GM20000 (cell line): ENCODE measurements around the gene PLD3.
"Not testable (repeated sequence)": the region's sequence is repeated elsewhere in the genome, so short reads cannot be mapped to it uniquely, and the experiment has no call there.

Experiments used
- DNase-seq: peaks from one replicate; pipeline ENCODE4 v3.0.0; 2012; ENCODE audit warnings: low spot score
- TF ChIP-seq, protein P1 (sequence below): IDR thresholded peaks from 2 replicates; pipeline ENCODE4 v1.5.1; 2012; ENCODE audit warnings: mild to moderate bottlenecking, control low read depth; ENCODE audit errors: extremely low read depth, missing control alignments

The PLD3 gene

DNA sequence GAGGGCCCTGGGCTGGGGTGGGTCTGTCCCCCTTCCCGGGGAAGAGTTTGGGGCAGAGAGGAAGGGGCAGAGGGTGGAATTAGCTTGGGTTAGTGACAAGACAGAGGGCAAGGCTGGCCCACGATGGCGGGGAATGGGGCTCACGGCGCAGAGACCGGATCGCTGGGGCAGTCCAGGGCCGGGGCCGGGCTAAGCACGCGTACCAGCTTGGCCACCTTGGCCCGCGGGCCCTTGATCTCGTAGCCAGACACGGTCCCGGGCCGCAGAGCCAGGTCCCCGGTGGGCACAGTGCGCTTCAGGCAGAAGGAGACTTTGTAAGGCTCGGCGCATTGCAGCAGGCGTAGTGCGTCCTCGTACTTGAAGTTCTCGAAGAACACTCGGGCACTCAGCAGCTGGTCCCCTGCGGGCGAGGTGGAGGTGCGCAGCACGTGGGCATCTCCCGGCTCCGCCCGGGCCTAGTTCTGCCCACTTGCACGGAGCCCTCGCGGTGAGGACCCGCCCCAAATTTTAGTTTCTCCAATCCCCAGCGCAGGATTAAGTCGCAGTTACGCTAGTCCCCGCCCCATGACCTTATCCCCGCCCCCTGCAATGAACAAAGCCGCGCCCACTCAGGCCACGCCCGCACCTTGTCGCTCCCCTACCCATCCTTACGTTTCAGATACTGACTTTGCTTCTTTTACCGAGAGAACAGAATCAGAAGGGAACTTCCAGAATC, 50.1 kb downstream of the PLD3 start:
- TF ChIP-seq, protein P1, sequence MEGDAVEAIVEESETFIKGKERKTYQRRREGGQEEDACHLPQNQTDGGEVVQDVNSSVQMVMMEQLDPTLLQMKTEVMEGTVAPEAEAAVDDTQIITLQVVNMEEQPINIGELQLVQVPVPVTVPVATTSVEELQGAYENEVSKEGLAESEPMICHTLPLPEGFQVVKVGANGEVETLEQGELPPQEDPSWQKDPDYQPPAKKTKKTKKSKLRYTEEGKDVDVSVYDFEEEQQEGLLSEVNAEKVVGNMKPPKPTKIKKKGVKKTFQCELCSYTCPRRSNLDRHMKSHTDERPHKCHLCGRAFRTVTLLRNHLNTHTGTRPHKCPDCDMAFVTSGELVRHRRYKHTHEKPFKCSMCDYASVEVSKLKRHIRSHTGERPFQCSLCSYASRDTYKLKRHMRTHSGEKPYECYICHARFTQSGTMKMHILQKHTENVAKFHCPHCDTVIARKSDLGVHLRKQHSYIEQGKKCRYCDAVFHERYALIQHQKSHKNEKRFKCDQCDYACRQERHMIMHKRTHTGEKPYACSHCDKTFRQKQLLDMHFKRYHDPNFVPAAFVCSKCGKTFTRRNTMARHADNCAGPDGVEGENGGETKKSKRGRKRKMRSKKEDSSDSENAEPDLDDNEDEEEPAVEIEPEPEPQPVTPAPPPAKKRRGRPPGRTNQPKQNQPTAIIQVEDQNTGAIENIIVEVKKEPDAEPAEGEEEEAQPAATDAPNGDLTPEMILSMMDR, result no peak
- peak; percentile 69 for DNase-seq

DNA sequence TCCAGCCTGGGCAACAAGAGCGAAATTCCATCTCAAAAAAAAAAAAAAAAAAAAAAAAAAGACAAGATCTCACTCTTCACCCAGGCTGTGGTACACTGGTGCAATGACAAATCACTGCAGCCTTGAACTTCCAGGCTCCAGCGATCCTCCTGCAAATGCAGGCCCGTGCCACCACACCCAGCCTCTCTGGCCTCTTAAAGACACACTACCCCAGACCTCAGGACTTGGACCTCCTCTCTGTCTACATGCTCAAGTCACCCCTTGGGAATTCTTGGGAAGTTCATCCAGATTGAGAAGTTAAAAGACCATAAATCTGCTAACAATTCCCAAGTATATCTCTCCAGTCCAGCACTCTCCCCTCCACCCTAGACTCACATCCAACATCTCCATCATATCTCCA, 52.1 kb downstream of the PLD3 start:
- no peak for DNase-seq
- TF ChIP-seq, protein P1, result no peak

DNA sequence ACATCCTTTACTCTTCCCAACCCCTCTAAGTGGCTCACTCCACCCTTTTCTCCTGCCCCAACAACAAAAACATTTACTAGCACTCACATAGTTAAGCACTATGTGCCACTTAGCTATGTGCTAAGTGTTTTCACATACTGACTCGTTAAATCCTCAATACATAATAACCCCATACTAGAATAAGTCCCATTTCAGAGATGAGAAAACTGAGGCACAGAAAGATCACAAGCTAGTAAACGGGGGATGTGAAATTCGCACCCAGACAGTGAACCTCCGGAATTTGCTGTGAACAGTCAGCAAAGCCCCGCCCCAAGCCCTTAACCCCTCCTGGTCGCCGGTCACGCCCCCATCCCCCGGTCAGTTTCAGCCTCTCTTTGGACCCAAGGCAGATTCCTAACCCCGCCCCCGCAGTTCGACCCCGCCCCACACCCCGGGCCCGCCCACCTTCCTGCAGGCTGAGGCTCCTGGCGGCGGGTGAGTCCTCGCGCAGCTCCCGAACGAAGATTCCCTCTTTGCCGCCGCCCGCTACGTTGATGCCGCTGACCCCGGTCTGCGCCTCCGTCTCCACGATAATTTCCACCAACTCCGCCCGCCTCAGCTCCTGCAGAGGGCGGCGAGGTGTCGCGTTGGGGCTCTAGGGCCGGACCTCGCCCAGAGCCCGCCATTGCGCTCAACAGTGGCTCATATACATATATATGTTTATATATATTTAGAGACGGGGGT, 54.9 kb downstream of the PLD3 start:
- peak; percentile 97 for DNase-seq
- TF ChIP-seq, protein P1, result no peak

DNA sequence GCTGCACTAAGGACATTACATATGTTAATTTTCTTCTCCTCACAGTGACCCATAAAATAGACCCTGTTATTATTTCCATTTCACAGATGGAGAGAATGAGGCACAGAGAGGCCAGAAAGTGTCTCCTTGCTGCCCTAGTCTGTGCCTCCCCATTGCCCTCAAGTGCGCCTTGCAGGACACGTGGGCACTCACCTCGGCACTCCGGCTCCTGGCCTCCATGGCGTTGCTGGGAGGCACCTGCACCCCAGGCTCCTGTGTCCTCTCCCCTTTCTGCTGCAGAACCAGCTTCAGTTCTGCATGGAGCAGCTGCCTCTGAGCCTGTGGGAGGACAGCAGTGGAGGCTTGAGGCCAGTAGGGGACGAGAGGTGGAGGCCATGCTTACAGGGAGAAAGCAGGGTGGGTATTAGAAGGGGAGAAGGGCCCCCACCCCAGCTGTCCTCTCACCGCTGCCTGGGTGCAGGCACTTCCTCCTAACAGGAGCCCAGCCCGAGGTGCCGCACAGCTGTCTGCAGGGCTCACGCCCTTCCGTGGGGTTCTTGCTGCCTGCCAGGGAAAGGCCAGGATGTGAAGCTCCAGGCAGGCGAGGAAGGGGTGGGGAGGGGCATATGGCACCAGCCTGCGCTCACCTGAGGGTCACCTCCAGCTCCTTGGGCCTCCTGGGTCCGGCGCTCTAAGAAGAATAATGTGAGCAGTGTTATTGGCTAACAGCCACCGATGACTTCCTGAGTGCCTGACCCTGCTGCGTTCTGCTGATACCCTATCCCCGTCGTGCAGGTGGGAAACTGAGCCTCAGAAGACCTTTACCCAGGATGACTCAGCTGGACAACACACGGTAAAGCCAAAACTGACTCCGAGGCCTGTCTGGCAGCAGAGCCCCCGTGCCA, 59.5 kb downstream of the PLD3 start:
- TF ChIP-seq, protein P1, result no peak
- DNase-seq, result no peak

DNA sequence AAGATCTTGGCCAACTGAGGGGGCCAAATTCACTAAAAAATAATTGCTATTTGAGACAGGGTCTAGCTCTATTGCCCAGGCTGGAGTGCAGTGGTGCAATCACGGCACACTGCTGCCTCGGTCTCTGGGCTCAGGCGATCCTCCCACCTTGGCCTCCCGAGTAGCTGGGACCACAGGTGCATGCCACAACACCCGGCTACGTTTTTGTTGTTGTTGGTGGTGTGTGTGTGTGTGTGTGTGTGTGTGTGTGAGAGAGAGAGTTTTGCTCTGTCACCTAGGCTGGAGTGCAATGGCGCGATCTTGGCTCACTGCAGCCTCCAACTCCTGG, 60.1 kb downstream of the PLD3 start:
- DNase-seq, result not testable (repeated sequence)

DNA sequence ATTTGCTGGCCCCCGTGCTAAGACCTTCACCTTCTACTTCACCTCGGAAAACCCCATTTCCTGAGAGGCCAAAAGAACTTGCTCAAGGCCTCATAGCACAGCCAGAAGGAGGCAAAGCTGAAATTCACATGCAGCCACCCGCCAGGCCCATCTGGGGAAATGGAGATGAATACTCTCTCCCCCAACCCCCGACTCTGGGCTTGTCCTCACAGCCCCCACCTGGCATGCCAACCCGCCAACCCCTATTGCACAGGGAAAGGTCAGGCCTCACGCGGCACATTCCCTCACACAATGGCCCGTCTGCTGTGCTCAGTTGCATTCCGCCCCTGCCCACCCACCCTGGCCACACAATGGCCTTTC, 61.5 kb downstream of the PLD3 start:
- no peak for DNase-seq
- TF ChIP-seq, protein P1, result no peak

DNA sequence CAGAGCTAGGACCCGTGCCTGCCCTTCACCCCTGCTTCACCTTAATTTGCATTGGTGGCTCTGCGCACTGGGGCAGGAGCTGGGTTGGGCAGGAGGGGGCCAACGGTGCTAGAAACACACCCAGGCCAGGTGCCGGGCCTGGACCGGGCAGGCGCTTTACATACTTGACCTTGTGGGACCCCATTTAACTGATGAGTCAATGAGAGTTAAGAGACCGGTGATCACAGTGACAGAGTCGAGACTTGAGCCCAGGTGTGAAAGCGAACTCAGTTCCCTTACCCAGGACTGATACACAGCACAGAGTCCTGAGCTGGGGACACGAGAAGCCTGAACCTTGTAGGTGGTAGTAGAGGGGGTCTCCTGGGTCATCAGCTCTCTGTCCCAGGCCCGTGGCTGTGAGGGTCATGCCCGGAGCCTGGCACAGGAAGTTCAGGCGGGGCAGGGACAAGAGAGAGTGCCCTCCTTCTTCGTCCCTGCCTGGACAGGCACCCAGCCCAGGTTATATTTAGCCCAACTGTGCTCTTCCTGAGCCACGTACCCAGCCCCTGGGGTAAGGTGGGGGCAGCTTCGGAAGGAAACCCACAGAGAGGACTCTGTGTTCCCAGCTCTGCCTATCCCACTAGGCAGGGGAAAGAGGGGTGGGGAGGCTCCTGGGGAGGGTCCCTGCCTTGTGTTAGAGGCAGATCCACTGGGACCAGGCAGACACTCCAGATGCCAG, 62.8 kb downstream of the PLD3 start:
- TF ChIP-seq, protein P1, result no peak
- no peak for DNase-seq
